K562 (cell line): ENCODE data around the gene IL4I1. TPM values are rescaled to one million over a fixed set of nuclear protein-coding genes. Genes with fewer than 3 reads are reported as not detected.

ENCODE experiments used
- CAMTA2 ChIP-seq: fragments of 250-450 bp; sonication (Bioruptor Pico); conservative IDR thresholded peaks from 2 replicates; pipeline ENCODE4 v1.5.1; 2022
- CCNT2 ChIP-seq: IDR thresholded peaks from 2 replicates; pipeline ENCODE4 v1.6.1; 2011; ENCODE audit warnings: borderline replicate concordance, low read depth, mild to moderate bottlenecking, moderate library complexity, mixed read lengths, low read length; ENCODE audit not compliant: insufficient read length; ENCODE audit errors: extremely low read depth
- COPS2 ChIP-seq: fragments of 450-650 bp; conservative IDR thresholded peaks from 2 replicates; pipeline ENCODE4 v1.6.1; 2016; ENCODE audit warnings: mild to moderate bottlenecking, moderate library complexity
- EHMT2 ChIP-seq: fragments of 450-650 bp; IDR thresholded peaks from 2 replicates; pipeline ENCODE4 v1.6.1; 2018; ENCODE audit warnings: antibody characterized with exemption
- HDAC3 ChIP-seq: fragments of 450-650 bp; IDR thresholded peaks from 2 replicates; pipeline ENCODE4 v1.6.1; 2018; ENCODE audit warnings: borderline replicate concordance, mild to moderate bottlenecking, moderate library complexity; ENCODE audit not compliant: partially characterized antibody
- HES1 ChIP-seq: fragments of 450-650 bp; IDR thresholded peaks from 2 replicates; pipeline ENCODE4 v1.6.1; 2016; ENCODE audit warnings: low read depth, mild to moderate bottlenecking, moderate library complexity
- LARP7 ChIP-seq: fragments of 450-650 bp; IDR thresholded peaks from 2 replicates; pipeline ENCODE4 v1.6.1; 2016
- MAZ ChIP-seq, 2 experiments: fragments of 450-650 bp in 1 of 2; sonication (generic) in 1 of 2; formaldehyde crosslinking; IDR thresholded peaks in 1 of 2; conservative IDR thresholded peaks in 1 of 2; 2 replicates each; pipeline versions ENCODE4 v1.4.0 to v1.5.0; 2020; ENCODE audit warnings: mild to moderate bottlenecking in 1 of 2, missing genetic modification reagents in 1 of 2
- MTF1 ChIP-seq: fragments of 250-450 bp; sonication (Bioruptor Pico); IDR thresholded peaks from 2 replicates; pipeline ENCODE4 v1.9.0; 2021; ENCODE audit warnings: moderate library complexity, mild to moderate bottlenecking, inconsistent platforms, borderline replicate concordance
- MXD1 ChIP-seq: fragments of 250-450 bp; sonication (Bioruptor Pico); IDR thresholded peaks from 2 replicates; pipeline ENCODE4 v1.8.0; 2021; ENCODE audit warnings: borderline replicate concordance, mild to moderate bottlenecking, moderate library complexity; ENCODE audit not compliant: poor library complexity, severe bottlenecking
- MYC ChIP-seq, 2 experiments: fragments of 250-450 bp in 1 of 2; sonication (Bioruptor Pico) in 1 of 2; IDR thresholded peaks; 2 replicates each; pipeline versions ENCODE4 v1.5.1 to v1.6.1; 2012 to 2021; ENCODE audit warnings: low read depth in 2 of 2, borderline replicate concordance in 1 of 2, improper control_type of control experiment in 1 of 2, low read length in 1 of 2, mild to moderate bottlenecking in 1 of 2, moderate library complexity in 1 of 2
- PHB2 ChIP-seq: fragments of 450-650 bp; IDR thresholded peaks from 2 replicates; pipeline ENCODE4 v1.6.1; 2017; ENCODE audit warnings: low read depth
- SMAD4 ChIP-seq: fragments of 250-450 bp; sonication (Bioruptor Pico); conservative IDR thresholded peaks from 2 replicates; pipeline ENCODE4 v1.8.0; 2021; ENCODE audit warnings: inconsistent platforms, mild to moderate bottlenecking, moderate library complexity
- ZBTB12 ChIP-seq: fragments of 250-450 bp; sonication (Bioruptor Pico); IDR thresholded peaks from 2 replicates; pipeline ENCODE4 v1.4.0; 2020
- ZNF253 ChIP-seq: fragments of 250-450 bp; sonication (Bioruptor Pico); conservative IDR thresholded peaks from 2 replicates; pipeline ENCODE4 v1.6.1; 2021; ENCODE audit warnings: mild to moderate bottlenecking
- ZNF589 ChIP-seq: fragments of 200-800 bp; sonication (Bioruptor generic); IDR thresholded peaks from 2 replicates; pipeline ENCODE4 v1.6.1; 2016; ENCODE audit warnings: low read depth, missing genetic modification characterization, missing compliant biosample characterization
- ZNF639 ChIP-seq, 2 experiments: fragments of 200-800 bp in 1 of 2; sonication (Bioruptor generic) in 1 of 2; sonication (generic) in 1 of 2; formaldehyde crosslinking in 1 of 2; IDR thresholded peaks in 1 of 2; conservative IDR thresholded peaks in 1 of 2; 2 replicates each; pipeline versions ENCODE4 v1.5.0 to v1.6.1; 2016 to 2020; ENCODE audit warnings: missing compliant biosample characterization in 1 of 2, missing genetic modification characterization in 1 of 2, missing genetic modification reagents in 1 of 2
- ZNF766 ChIP-seq: fragments of 200-800 bp; sonication (Bioruptor generic); conservative IDR thresholded peaks from 2 replicates; pipeline ENCODE4 v1.6.1; 2016; ENCODE audit warnings: missing genetic modification characterization, missing compliant biosample characterization
- polyA plus RNA-seq, 8 experiments: library from polyadenylated mRNA; depleted of rRNA in 4 of 8; stranded (reverse) in 5 of 8; unstranded in 3 of 8; fragments of >200 nt; fragmentation: Nextera tagmentation in 2 of 8; fragmentation: Illumina TruSeq in 1 of 8; extraction: Ambion mirVana in 2 of 8; extraction: Trizol in 1 of 8; gene quantifications; 2 replicates each; pipeline versions ENCODE4 v1.2.1 to v1.2.3, GENCODE V29; 2011 to 2014; ENCODE audit warnings: inconsistent platforms in 1 of 8, missing spikeins in 1 of 8
- total RNA-seq, 7 experiments: library from RNA; depleted of rRNA in 6 of 7; stranded (reverse); fragments of >200 nt in 6 of 7; fragmentation: Illumina TruSeq in 2 of 7; extraction: Trizol in 2 of 7; gene quantifications; 2 replicates each; pipeline versions ENCODE4 v1.2.1 to v1.2.3, GENCODE V29; 2011 to 2021; ENCODE audit warnings: low replicate concordance in 1 of 7
- TF ChIP-seq, protein P1 (sequence below): fragments of 450-650 bp; formaldehyde crosslinking; IDR thresholded peaks from 2 replicates; pipeline ENCODE4 v1.4.0; 2020; ENCODE audit warnings: mild to moderate bottlenecking, moderate library complexity
- TF ChIP-seq, protein P2 (sequence below): fragments of 450-650 bp; formaldehyde crosslinking; IDR thresholded peaks from 2 replicates; pipeline ENCODE4 v1.4.0; 2022; ENCODE audit warnings: mild to moderate bottlenecking, moderate library complexity

IL4I1 gene
- total and polyA plus RNA-seq, 9 of the 15 experiments (the other 6 are each of a cell fraction or from before 2014, with no cell fraction given) = 0.06 to 0.95 (median 0.43) TPM; not detected in 2

- no peak for TF ChIP-seq LARP7
- TF ChIP-seq, protein P1, sequence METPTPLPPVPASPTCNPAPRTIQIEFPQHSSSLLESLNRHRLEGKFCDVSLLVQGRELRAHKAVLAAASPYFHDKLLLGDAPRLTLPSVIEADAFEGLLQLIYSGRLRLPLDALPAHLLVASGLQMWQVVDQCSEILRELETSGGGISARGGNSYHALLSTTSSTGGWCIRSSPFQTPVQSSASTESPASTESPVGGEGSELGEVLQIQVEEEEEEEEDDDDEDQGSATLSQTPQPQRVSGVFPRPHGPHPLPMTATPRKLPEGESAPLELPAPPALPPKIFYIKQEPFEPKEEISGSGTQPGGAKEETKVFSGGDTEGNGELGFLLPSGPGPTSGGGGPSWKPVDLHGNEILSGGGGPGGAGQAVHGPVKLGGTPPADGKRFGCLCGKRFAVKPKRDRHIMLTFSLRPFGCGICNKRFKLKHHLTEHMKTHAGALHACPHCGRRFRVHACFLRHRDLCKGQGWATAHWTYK (CRISPR knock-in tag) = peak; percentile 90
- TF ChIP-seq EHMT2 = no peak
- TF ChIP-seq CCNT2 = no peak
- TF ChIP-seq ZBTB12 = no peak
- peak; percentile 53; the same call in 1 of the 2 replicates for TF ChIP-seq ZNF766
- TF ChIP-seq HDAC3 = no peak
- 0 out of 2 replicates have a peak, but pooled peaks have one; percentile 20 for TF ChIP-seq SMAD4 (CRISPR knock-in tag)
- no peak for TF ChIP-seq CAMTA2 (CRISPR knock-in tag)
- no peak for TF ChIP-seq MTF1 (CRISPR knock-in tag)
- no peak for TF ChIP-seq ZNF253
- TF ChIP-seq COPS2 = no peak
- 0 out of 2 replicates have a peak, but pooled peaks have one; percentile 5 for TF ChIP-seq ZNF589 (CRISPR knock-in tag)
- no peak for TF ChIP-seq ZNF639 (CRISPR knock-in tag; conservative IDR thresholded peaks at IDR 0.05 in 1 of 2, IDR thresholded peaks at IDR 0.05 in 1 of 2)
- no peak for TF ChIP-seq PHB2
- TF ChIP-seq, protein P2, sequence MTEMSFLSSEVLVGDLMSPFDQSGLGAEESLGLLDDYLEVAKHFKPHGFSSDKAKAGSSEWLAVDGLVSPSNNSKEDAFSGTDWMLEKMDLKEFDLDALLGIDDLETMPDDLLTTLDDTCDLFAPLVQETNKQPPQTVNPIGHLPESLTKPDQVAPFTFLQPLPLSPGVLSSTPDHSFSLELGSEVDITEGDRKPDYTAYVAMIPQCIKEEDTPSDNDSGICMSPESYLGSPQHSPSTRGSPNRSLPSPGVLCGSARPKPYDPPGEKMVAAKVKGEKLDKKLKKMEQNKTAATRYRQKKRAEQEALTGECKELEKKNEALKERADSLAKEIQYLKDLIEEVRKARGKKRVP (CRISPR knock-in tag) = peak; percentile 54; the same call in 1 of the 2 replicates
- no peak for TF ChIP-seq HES1
- 0 out of 4 replicates have a peak, but pooled peaks of 1 of the 2 experiments have one; percentile 55 for TF ChIP-seq MAZ (CRISPR knock-in tag; conservative IDR thresholded peaks at IDR 0.05 in 1 of 2, IDR thresholded peaks at IDR 0.05 in 1 of 2)
- no peak for TF ChIP-seq MYC (IDR thresholded peaks at IDR 0.05; ENCODE audit: low read depth, low read length)
- no peak for TF ChIP-seq MYC (CRISPR knock-in tag; IDR thresholded peaks at IDR 0.05; ENCODE audit: borderline replicate concordance, low read depth)
- TF ChIP-seq MXD1 (CRISPR knock-in tag) = no peak
Observed at GRCh38 chr19:49927526-49928264, 31.0 kb upstream of the IL4I1 start (continued).
